A673 (cell line): ENCODE data around the gene RALB. TPM values are rescaled to one million over a fixed set of nuclear protein-coding genes. Genes with fewer than 3 reads are reported as not detected.

ENCODE experiments used
- BruUV-seq: library from RNA; stranded (reverse); fragments of 400-500 nt; replicated peaks from 2 replicates; lab custom pipeline; 2021; lab: Mats Ljungman, UMichigan
- CTCF ChIA-PET: fragments of 300-600 bp; sonication (Branson Sonifier 250); formaldehyde crosslinking; loops from one replicate; lab custom pipeline; 2022; ENCODE audit warnings: antibody characterized with exemption; lab: Charles Lee
- POLR2A ChIA-PET: fragments of 300-600 bp; sonication (Branson Sonifier 250); formaldehyde crosslinking; loops from one replicate; lab custom pipeline; 2022; ENCODE audit warnings: antibody characterized with exemption; ENCODE audit not compliant: low non-redundant PET; lab: Charles Lee
- DNase-seq: peaks from one replicate; pipeline ENCODE4 v3.0.0-alpha.2; 2015; ENCODE audit warnings: low spot score
- H3K27ac ChIP-seq: fragments of 200-600 bp; sonication (generic); 2 replicates; pipeline ENCODE4 v1.5.1; 2016; ENCODE audit warnings: mixed run types, low read depth, mild to moderate bottlenecking, mixed read lengths, antibody characterized with exemption, low read length; ENCODE audit not compliant: poor library complexity, severe bottlenecking
- H3K27me3 ChIP-seq: fragments of 200-600 bp; sonication (generic); replicated peaks from 2 replicates; pipeline ENCODE4 v1.6.1; 2017; ENCODE audit warnings: mixed run types, low read depth, mild to moderate bottlenecking, mixed read lengths, antibody characterized with exemption, low read length; ENCODE audit not compliant: insufficient read depth, poor library complexity
- H3K36me3 ChIP-seq: fragments of 200-600 bp; sonication (generic); 2 replicates; pipeline ENCODE4 v1.6.1; 2016; ENCODE audit warnings: mixed run types, mild to moderate bottlenecking, mixed read lengths, antibody characterized with exemption, low read length; ENCODE audit not compliant: insufficient read depth, poor library complexity, severe bottlenecking
- H3K4me1 ChIP-seq: fragments of 200-600 bp; sonication (generic); 2 replicates; pipeline ENCODE4 v1.6.1; 2017; ENCODE audit warnings: mixed run types, mild to moderate bottlenecking, mixed read lengths, antibody characterized with exemption, low read length; ENCODE audit not compliant: insufficient read depth, poor library complexity, severe bottlenecking
- H3K4me3 ChIP-seq: fragments of 200-600 bp; sonication (generic); 2 replicates; pipeline ENCODE4 v1.5.1; 2016; ENCODE audit warnings: low read depth, mixed run types, mild to moderate bottlenecking, mixed read lengths, low read length; ENCODE audit not compliant: poor library complexity, severe bottlenecking
- H3K9me3 ChIP-seq: fragments of 200-600 bp; sonication (generic); 2 replicates; pipeline ENCODE4 v1.6.1; 2016; ENCODE audit warnings: mixed run types, low read depth, mild to moderate bottlenecking, mixed read lengths, antibody characterized with exemption, low read length; ENCODE audit not compliant: poor library complexity, severe bottlenecking
- CTCF ChIP-seq: fragments of 300-800, 200-600 bp; sonication (generic); conservative IDR thresholded peaks from 2 replicates; pipeline ENCODE4 v1.5.1; 2017; ENCODE audit warnings: low read depth, mild to moderate bottlenecking, antibody characterized with exemption, low read length, moderate library complexity, mixed read lengths
- EZH2 ChIP-seq: fragments of 200-600 bp; sonication (generic); IDR thresholded peaks from 2 replicates; pipeline ENCODE4 v1.6.1; 2017; ENCODE audit warnings: borderline replicate concordance, low read depth, mild to moderate bottlenecking, mixed read lengths, antibody characterized with exemption, low read length; ENCODE audit not compliant: poor library complexity, severe bottlenecking
- intact Hi-C: fragments of 100-400 bp; cut with micrococcal nuclease; formaldehyde crosslinking; loops from one replicate; pipeline ENCODE4 v1.10.0; 2022; ENCODE audit not compliant: unreplicated experiment
- total RNA-seq: library from RNA; stranded (reverse); gene quantifications from 2 replicates; pipeline ENCODE4 v1.2.3, GENCODE V29; 2021

RALB gene
- total RNA-seq, 1 experiment from 2014 or later, result 47.0 TPM

- POLR2A ChIA-PET, result no interaction called here
- CTCF ChIA-PET, result no interaction called here
- no peak overlapping the region for H3K27ac ChIP-seq
These were observed 40.7 kb downstream of the RALB start for GRCh38 chr2:120293096-120294007.

GRCh38 chr2:120294008-120294340 lies 41.3 kb downstream of the RALB start:
- BruUV-seq, result TSS peak; percentile 78
- H3K36me3 ChIP-seq, result peaks cover 12% of the 10 kb centered on the region
- H3K27me3 ChIP-seq, result no peaks in the 10 kb centered on the region
- no peaks in the 10 kb centered on the region for H3K4me1 ChIP-seq
- no peak overlapping the region for H3K4me3 ChIP-seq
- POLR2A ChIA-PET, result no interaction called here
- TF ChIP-seq EZH2, result no peak
- no peak for TF ChIP-seq CTCF
- no peaks in the 10 kb centered on the region for H3K9me3 ChIP-seq
- intact Hi-C loops, result no loop called here
- DNase-seq, result no peak
- H3K27ac ChIP-seq, result no peak overlapping the region
- CTCF ChIA-PET, result no interaction called here

More at GRCh38 chr2:120293096-120294007, 40.7 kb downstream of the RALB start:
- DNase-seq, result no peak
- H3K4me1 ChIP-seq, result no peaks in the 10 kb centered on the region
- H3K4me3 ChIP-seq, result no peak overlapping the region
- no peaks in the 10 kb centered on the region for H3K9me3 ChIP-seq
- no peaks in the 10 kb centered on the region for H3K27me3 ChIP-seq
- TF ChIP-seq CTCF (no peak), EZH2 (no peak)
- intact Hi-C loops, result no loop called here
- peaks cover 12% of the 10 kb centered on the region for H3K36me3 ChIP-seq
- no TSS peak for BruUV-seq

GRCh38 chr2:120298173-120298835 lies 45.7 kb downstream of the RALB start:
- H3K4me3 ChIP-seq, result no peak overlapping the region
- peaks cover 7% of the 10 kb centered on the region for H3K36me3 ChIP-seq
- H3K27me3 ChIP-seq, result no peaks in the 10 kb centered on the region
- H3K9me3 ChIP-seq, result no peaks in the 10 kb centered on the region
- no peak for DNase-seq
- H3K4me1 ChIP-seq, result no peaks in the 10 kb centered on the region
- intact Hi-C loops, result no loop called here
- POLR2A ChIA-PET, result no interaction called here
- no peak overlapping the region for H3K27ac ChIP-seq
- TF ChIP-seq EZH2 (no peak), CTCF (no peak)
- CTCF ChIA-PET, result no interaction called here
- no TSS peak for BruUV-seq
